Peyer's patch (tissue), 4 donors: ENCODE data around the gene UTF1.

Experiments used
- POLR2A ChIP-seq, 2 donors: fragments of 450-650 bp; IDR thresholded peaks; one replicate each; pipeline ENCODE4 v1.5.1; 2017; ENCODE audit warnings: antibody characterized with exemption in 2 of 2, mild to moderate bottlenecking in 2 of 2, moderate library complexity in 2 of 2
- TF ChIP-seq, protein P1 (sequence below), 6 experiments: fragments of 450-650 bp in 4 of 6; fragments of 200-600 bp in 2 of 6; sonication (generic) in 1 of 6; IDR thresholded peaks; one replicate each; pipeline ENCODE4 v1.5.1; 2017 to 2019; ENCODE audit warnings: antibody characterized with exemption in 6 of 6, mild to moderate bottlenecking in 3 of 6, moderate library complexity in 1 of 6

DNA sequence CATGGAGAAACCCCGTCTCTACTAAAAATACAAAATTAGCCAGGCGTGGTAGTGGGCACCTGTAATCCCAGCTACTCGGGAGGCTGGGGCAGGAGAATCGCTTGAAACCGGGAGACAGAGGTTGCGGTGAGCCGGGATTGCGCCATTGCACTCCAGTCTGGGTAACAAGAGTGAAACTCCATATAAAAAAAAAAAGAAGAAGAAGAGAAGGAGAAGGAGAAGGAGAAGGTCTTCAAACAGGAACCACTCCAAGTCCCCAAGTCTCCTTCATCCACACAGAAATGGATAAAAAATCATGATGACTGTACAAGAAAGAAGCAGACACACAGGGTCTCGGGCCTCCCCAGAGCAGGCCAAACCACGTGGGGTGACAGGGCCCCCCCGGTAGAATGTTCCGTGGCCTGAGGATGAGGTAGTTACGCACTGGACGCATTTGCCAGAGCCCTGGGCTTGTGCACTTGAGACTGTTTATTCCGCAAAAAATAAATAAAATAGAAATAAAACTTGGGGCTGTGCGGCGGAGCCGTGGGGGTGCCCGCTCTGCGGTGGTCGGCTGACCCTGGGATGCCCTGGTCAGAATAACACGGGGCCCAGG, 23.4 kb downstream of the UTF1 start:
- TF ChIP-seq, protein P1, sequence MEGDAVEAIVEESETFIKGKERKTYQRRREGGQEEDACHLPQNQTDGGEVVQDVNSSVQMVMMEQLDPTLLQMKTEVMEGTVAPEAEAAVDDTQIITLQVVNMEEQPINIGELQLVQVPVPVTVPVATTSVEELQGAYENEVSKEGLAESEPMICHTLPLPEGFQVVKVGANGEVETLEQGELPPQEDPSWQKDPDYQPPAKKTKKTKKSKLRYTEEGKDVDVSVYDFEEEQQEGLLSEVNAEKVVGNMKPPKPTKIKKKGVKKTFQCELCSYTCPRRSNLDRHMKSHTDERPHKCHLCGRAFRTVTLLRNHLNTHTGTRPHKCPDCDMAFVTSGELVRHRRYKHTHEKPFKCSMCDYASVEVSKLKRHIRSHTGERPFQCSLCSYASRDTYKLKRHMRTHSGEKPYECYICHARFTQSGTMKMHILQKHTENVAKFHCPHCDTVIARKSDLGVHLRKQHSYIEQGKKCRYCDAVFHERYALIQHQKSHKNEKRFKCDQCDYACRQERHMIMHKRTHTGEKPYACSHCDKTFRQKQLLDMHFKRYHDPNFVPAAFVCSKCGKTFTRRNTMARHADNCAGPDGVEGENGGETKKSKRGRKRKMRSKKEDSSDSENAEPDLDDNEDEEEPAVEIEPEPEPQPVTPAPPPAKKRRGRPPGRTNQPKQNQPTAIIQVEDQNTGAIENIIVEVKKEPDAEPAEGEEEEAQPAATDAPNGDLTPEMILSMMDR (IDR thresholded peaks at IDR 0.05) = no peak
- no peak for TF ChIP-seq POLR2A (IDR thresholded peaks at IDR 0.05)
